ENCODE results near the gene KCTD4. TPM values are rescaled to one million over a fixed set of nuclear protein-coding genes. Genes with fewer than 3 reads are reported as not detected.
"Not testable (repeated sequence)": the region's sequence is repeated elsewhere in the genome, so short reads cannot be mapped to it uniquely, and the experiment has no call there.

Gene KCTD4
- total RNA-seq, 2 experiments from 2014 or later, result not detected

- ChIA-PET POLR2A (no interaction called here), CTCF (interaction anchor here (1.3 kb wide), 1 partner anchor 26 kb away, joined by 5 read pairs; no protein-coding TSS in a partner anchor)
- no peak overlapping the region for H3K4me3 Mint-ChIP-seq
- no peaks in the 10 kb centered on the region for H3K27me3 Mint-ChIP-seq
- H3K36me3 Mint-ChIP-seq (ENCODE audit: low read depth), result peaks cover 26% of the 10 kb centered on the region
- H3K27ac Mint-ChIP-seq, result no peak overlapping the region
- DNase-seq, result no peak
- H3K9me3 Mint-ChIP-seq, result no peaks in the 10 kb centered on the region
- peaks cover 4% of the 10 kb centered on the region for H3K4me1 Mint-ChIP-seq
Observed at GRCh38 chr13:45205124-45205523, 4.3 kb upstream of the KCTD4 start.

GRCh38 chr13:45199711-45200110 lies 1.1 kb downstream of the KCTD4 start:
- Mint-ChIP-seq H3K36me3 (ENCODE audit: low read depth) (peaks cover 15% of the 10 kb centered on the region), H3K27ac (no peak overlapping the region), H3K4me1 (peaks cover 9% of the 10 kb centered on the region), H3K27me3 (no peaks in the 10 kb centered on the region), H3K9me3 (no peaks in the 10 kb centered on the region), H3K4me3 (no peak overlapping the region)
- CTCF ChIA-PET, result no interaction called here
- POLR2A ChIA-PET, result no interaction called here
- DNase-seq, result no peak

DNA sequence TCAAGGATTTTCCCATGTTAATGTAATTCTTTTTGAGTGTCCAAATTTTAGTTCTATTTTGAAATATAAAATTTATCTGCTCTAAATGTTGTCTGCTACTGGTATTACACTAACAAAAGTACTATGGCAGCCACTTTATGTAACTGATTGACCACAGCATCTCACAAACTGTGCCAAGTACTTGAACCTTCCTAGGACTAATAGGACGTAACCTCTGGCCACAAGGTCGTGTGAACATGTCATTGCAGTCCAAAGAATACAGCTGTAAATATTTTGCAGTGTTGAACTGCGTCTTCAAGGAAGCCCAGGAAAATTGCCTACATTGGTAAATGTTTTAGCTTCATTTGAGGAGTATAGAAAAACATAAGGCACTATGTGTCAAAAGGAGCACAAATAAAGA lies 1.9 kb downstream of the KCTD4 start:
- H3K4me3 Mint-ChIP-seq, result no peak overlapping the region
- H3K36me3 Mint-ChIP-seq (ENCODE audit: low read depth), result peaks cover 15% of the 10 kb centered on the region
- no peak for DNase-seq
- no peak overlapping the region for H3K27ac Mint-ChIP-seq
- H3K9me3 Mint-ChIP-seq, result no peaks in the 10 kb centered on the region
- peaks cover 12% of the 10 kb centered on the region for H3K4me1 Mint-ChIP-seq
- ChIA-PET POLR2A (no interaction called here), CTCF (no interaction called here)
- H3K27me3 Mint-ChIP-seq, result no peaks in the 10 kb centered on the region

GRCh38 chr13:45198041-45198440 lies 2.8 kb downstream of the KCTD4 start:
- H3K27ac Mint-ChIP-seq, result no peak overlapping the region
- H3K9me3 Mint-ChIP-seq, result no peaks in the 10 kb centered on the region
- DNase-seq, result no peak
- CTCF ChIA-PET, result no interaction called here
- no peaks in the 10 kb centered on the region for H3K27me3 Mint-ChIP-seq
- peaks cover 12% of the 10 kb centered on the region for H3K4me1 Mint-ChIP-seq
- POLR2A ChIA-PET, result no interaction called here
- no peak overlapping the region for H3K4me3 Mint-ChIP-seq
- peaks cover 15% of the 10 kb centered on the region for H3K36me3 Mint-ChIP-seq (ENCODE audit: low read depth)

GRCh38 chr13:45196622-45197021 lies 4.2 kb downstream of the KCTD4 start:
- peaks cover 7% of the 10 kb centered on the region for H3K36me3 Mint-ChIP-seq (ENCODE audit: low read depth)
- peaks cover 12% of the 10 kb centered on the region for H3K4me1 Mint-ChIP-seq
- POLR2A ChIA-PET, result no interaction called here
- CTCF ChIA-PET, result no interaction called here
- no peak for DNase-seq
- no peak overlapping the region for H3K4me3 Mint-ChIP-seq
- H3K27ac Mint-ChIP-seq, result no peak overlapping the region
- no peaks in the 10 kb centered on the region for H3K27me3 Mint-ChIP-seq
- no peaks in the 10 kb centered on the region for H3K9me3 Mint-ChIP-seq

DNA sequence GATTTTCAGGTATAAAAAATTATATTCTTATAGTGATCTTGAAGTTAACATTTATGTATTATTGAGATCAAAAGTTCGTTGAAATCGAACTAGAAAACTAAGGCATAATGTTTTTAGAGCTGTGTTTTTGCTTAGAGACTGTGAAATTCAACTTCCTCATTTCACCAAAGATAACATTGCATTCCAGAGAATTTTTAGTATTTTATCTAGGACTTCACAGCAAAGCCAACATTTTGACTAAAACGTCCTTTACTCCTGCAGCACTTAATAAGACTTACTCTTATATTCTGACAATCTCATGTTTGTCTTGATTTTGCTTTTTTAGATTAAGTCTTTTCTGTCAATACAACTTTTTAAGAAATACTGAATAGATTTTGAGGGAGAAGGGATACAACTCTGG lies 4.7 kb downstream of the KCTD4 start:
- Mint-ChIP-seq H3K27ac (no peak overlapping the region), H3K4me3 (no peak overlapping the region), H3K27me3 (no peaks in the 10 kb centered on the region), H3K36me3 (ENCODE audit: low read depth) (peaks cover 4% of the 10 kb centered on the region), H3K9me3 (no peaks in the 10 kb centered on the region), H3K4me1 (peaks cover 12% of the 10 kb centered on the region)
- no peak for DNase-seq
- POLR2A ChIA-PET, result no interaction called here
- CTCF ChIA-PET, result no interaction called here

- H3K4me1 Mint-ChIP-seq, result peaks cover 12% of the 10 kb centered on the region
- no peak overlapping the region for H3K4me3 Mint-ChIP-seq
- ChIA-PET POLR2A (no interaction called here), CTCF (no interaction called here)
- no peak overlapping the region for H3K27ac Mint-ChIP-seq
- H3K9me3 Mint-ChIP-seq, result no peaks in the 10 kb centered on the region
- DNase-seq, result no peak
- H3K36me3 Mint-ChIP-seq (ENCODE audit: low read depth), result peaks cover 4% of the 10 kb centered on the region
- H3K27me3 Mint-ChIP-seq, result no peaks in the 10 kb centered on the region
Observed at GRCh38 chr13:45195421-45195820, 5.4 kb downstream of the KCTD4 start.

DNA sequence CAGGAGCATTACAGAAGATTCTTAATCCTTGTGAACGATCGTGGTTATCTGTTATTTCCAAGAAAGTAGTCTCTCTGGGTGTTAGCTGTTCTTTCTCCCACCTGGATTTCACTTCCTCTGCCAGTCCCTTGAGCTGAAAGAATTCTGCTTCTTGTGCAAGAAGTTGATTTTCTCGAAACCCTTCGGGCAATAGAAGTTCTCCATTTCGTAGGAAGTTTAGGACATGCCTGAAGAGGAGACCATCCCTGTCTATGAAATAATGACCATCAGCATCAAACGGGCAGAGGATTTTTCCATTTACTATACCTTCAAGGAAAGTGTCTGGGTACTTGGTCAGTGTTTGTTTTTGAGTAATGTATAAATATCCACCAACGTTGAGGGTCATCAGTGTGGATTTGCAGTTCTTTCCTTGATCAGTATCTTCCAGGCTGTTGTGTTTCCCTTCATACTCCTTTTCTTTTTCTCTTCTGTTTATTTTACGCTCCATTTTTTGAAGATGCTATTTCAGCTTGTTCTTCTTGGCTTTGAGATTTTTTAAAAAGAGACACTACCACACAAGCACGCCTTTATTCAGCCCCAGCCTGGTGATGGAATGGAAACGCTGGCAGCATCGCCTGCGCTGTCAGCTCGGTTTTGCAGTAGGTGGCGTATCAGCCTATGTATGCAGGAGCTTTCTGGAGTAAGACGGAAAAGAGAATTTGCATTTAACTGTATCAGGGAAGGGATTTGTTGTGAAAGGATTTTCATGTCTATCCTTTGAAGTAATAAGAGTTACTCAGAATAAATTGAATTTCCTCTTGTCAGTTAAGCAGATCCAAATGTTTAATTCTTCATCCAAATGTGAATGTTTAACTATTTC lies 6.5 kb downstream of the KCTD4 start:
- H3K9me3 Mint-ChIP-seq, result no peaks in the 10 kb centered on the region
- H3K36me3 Mint-ChIP-seq (ENCODE audit: low read depth), result peaks cover 2% of the 10 kb centered on the region
- DNase-seq, result no peak
- H3K27ac Mint-ChIP-seq, result no peak overlapping the region
- no peaks in the 10 kb centered on the region for H3K27me3 Mint-ChIP-seq
- H3K4me3 Mint-ChIP-seq, result no peak overlapping the region
- ChIA-PET CTCF (interaction anchor here (0.5 kb wide), 1 partner anchor 117 kb away, joined by 5 read pairs; no protein-coding TSS in a partner anchor), POLR2A (no interaction called here)
- peaks cover 12% of the 10 kb centered on the region for H3K4me1 Mint-ChIP-seq

- Mint-ChIP-seq H3K27ac (no peak overlapping the region), H3K4me1 (peaks cover 10% of the 10 kb centered on the region), H3K27me3 (no peaks in the 10 kb centered on the region), H3K36me3 (ENCODE audit: low read depth) (peaks cover 12% of the 10 kb centered on the region), H3K9me3 (no peaks in the 10 kb centered on the region), H3K4me3 (no peak overlapping the region)
- ChIA-PET CTCF (interaction anchor here (0.6 kb wide), 1 partner anchor 49 kb away, joined by 3 read pairs; no protein-coding TSS in a partner anchor), POLR2A (no interaction called here)
- no peak for DNase-seq
Observed at GRCh38 chr13:45191874-45192273, 9.0 kb downstream of the KCTD4 start.

DNA sequence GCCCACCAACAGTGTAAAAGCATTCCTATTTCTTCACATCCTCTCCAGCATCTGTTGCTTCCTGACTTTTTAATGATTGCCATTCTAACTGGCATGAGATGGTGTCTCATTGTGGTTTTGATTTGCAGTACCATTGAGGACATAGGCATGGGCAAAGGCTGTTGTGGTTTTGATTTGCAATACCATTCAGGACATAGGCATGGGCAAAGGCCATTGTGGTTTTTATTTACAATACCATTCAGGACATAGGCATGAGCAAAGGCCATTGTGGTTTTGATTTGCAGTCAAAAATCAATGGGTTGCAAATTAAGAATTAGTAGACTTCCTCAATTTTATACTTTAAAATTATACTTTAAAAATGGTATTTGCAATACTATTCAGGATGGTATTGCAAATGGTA lies 11.3 kb downstream of the KCTD4 start:
- H3K4me1 Mint-ChIP-seq, H3K9me3 Mint-ChIP-seq, H3K4me3 Mint-ChIP-seq, DNase-seq, H3K27ac Mint-ChIP-seq, CTCF ChIA-PET, POLR2A ChIA-PET, H3K27me3 Mint-ChIP-seq: not testable (repeated sequence)
- H3K36me3 Mint-ChIP-seq (ENCODE audit: low read depth), result peaks cover 12% of the 10 kb centered on the region

DNA sequence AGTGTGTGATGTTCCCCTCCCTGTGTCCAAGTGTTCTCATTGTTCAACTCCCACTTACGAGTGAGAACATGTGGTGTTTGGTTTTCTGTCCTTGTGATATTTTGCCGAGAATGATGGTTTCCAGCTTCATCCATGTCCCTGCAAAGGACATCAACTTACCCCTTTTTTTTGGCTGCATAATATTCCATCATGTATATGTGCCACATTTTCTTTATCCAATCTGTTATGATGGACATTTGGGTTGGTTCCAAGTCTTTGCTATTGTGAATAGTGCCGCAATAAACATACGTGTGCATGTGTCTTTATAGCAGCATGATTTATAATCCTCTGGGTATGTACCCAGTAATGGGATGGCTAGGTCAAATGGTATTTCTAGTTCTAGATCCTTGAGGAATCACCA lies 11.8 kb downstream of the KCTD4 start:
- H3K27ac Mint-ChIP-seq, H3K4me1 Mint-ChIP-seq, POLR2A ChIA-PET, CTCF ChIA-PET, H3K9me3 Mint-ChIP-seq, H3K4me3 Mint-ChIP-seq, H3K27me3 Mint-ChIP-seq, DNase-seq: not testable (repeated sequence)
- H3K36me3 Mint-ChIP-seq (ENCODE audit: low read depth), result peaks cover 14% of the 10 kb centered on the region

DNA sequence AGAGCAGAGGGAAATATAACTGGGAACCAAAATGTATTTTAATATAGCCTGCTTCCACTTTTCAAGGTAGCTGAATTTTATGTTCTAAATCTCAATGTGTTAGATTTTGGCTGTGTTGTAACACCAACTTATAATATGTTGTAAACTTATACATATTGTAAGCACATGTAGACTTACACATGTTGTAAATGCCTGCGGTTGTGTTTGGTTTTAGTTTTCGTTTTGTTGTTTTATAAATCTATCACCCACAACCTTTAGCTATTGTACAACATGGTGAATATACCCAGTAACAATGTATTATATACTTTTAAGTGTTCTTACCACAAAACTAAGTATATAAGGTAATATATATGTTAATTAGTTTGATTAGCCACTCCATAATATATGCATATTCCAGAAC lies 15.6 kb downstream of the KCTD4 start:
- peaks cover 16% of the 10 kb centered on the region for H3K4me1 Mint-ChIP-seq
- H3K36me3 Mint-ChIP-seq (ENCODE audit: low read depth), result peaks cover 21% of the 10 kb centered on the region
- no peak overlapping the region for H3K27ac Mint-ChIP-seq
- H3K4me3 Mint-ChIP-seq, result no peak overlapping the region
- no peaks in the 10 kb centered on the region for H3K27me3 Mint-ChIP-seq
- POLR2A ChIA-PET, result no interaction called here
- DNase-seq, result no peak
- no peaks in the 10 kb centered on the region for H3K9me3 Mint-ChIP-seq
- CTCF ChIA-PET, result interaction anchor here (0.6 kb wide), 1 partner anchor 702 kb away, joined by 3 read pairs; no protein-coding TSS in a partner anchor

- CTCF ChIA-PET, result no interaction called here
Observed at GRCh38 chr13:45184693-45185092, 16.2 kb downstream of the KCTD4 start.

More at GRCh38 chr13:45184693-45185092, 16.2 kb downstream of the KCTD4 start:
- POLR2A ChIA-PET, result no interaction called here
- peaks cover 21% of the 10 kb centered on the region for H3K36me3 Mint-ChIP-seq (ENCODE audit: low read depth)
- H3K4me1 Mint-ChIP-seq, result peaks cover 18% of the 10 kb centered on the region
- no peak overlapping the region for H3K4me3 Mint-ChIP-seq
- no peaks in the 10 kb centered on the region for H3K27me3 Mint-ChIP-seq
- no peak for DNase-seq
- no peak overlapping the region for H3K27ac Mint-ChIP-seq
- H3K9me3 Mint-ChIP-seq, result no peaks in the 10 kb centered on the region

All from activated CD4-positive, alpha-beta memory T cell treated with anti-CD3 and anti-CD28 coated beads, Interleukin-2, amount 10 ng/mL, durations not matched to agents 7 days and 5 days (primary cell).